BJ (cell line): Measurements from ENCODE around the gene MRPL58. TPM values are rescaled to one million over a fixed set of nuclear protein-coding genes. Genes with fewer than 3 reads are reported as not detected.

ENCODE experiments used
- polyA plus RNA-seq: library from polyadenylated mRNA; depleted of rRNA; stranded (reverse); fragments of >200 nt; gene quantifications from 2 replicates; pipeline ENCODE4 v1.2.3, GENCODE V29; 2011; rRNA removed
- small RNA-seq: library from RNA; depleted of rRNA; stranded (forward); fragments of <200 nt; gene quantifications from one replicate; pipeline ENCODE3, GENCODE V24; 2012; ENCODE audit warnings: low replicate concordance, low read depth; ENCODE audit not compliant: insufficient read length

Gene MRPL58
- polyA plus RNA-seq, 1 experiment, result 44.2 TPM

Small RNA genes lying within 50 kb of the gene (small RNA-seq; reads per million reads assigned to genes)
- gene AC111186.1 (not detected), gene RN7SL573P (not detected), gene RNU6-362P (not detected)

Other genes with a start within 250 kb of the MRPL58 start
- 39.5 and 50.6 TPM in 2 replicates for gene NAT9, start 236.3 kb upstream of the MRPL58 start, polyA plus RNA-seq
- gene GRIN2C, start 152.8 kb upstream of the MRPL58 start, polyA plus RNA-seq, result 0.04 TPM in 1 of 2 replicates, not detected in the other
- gene FDXR, start 139.7 kb upstream of the MRPL58 start, polyA plus RNA-seq, result 20.2 and 38.0 TPM in 2 replicates
- not detected in 2 replicates for gene FADS6, start 119.0 kb upstream of the MRPL58 start, polyA plus RNA-seq
- not detected in 2 replicates for gene USH1G, start 89.4 kb upstream of the MRPL58 start, polyA plus RNA-seq
- not detected in 2 replicates for gene OTOP2, start 88.4 kb upstream of the MRPL58 start, polyA plus RNA-seq
- gene OTOP3, start 76.8 kb upstream of the MRPL58 start, polyA plus RNA-seq, result not detected in 2 replicates
- gene HID1, start 39.9 kb upstream of the MRPL58 start, polyA plus RNA-seq, result 1.7 and 1.8 TPM in 2 replicates
- gene CDR2L, start 25.0 kb upstream of the MRPL58 start, polyA plus RNA-seq, result 12.5 and 19.6 TPM in 2 replicates
- 160 and 304 TPM in 2 replicates for gene ATP5PD, start 34.3 kb downstream of the MRPL58 start, polyA plus RNA-seq
- 23.5 and 28.0 TPM in 2 replicates for gene KCTD2, start 34.6 kb downstream of the MRPL58 start, polyA plus RNA-seq
- gene SLC16A5, start 75.3 kb downstream of the MRPL58 start, polyA plus RNA-seq, result 8.7 and 18.3 TPM in 2 replicates
- 5.7 and 6.9 TPM in 2 replicates for gene ARMC7, start 97.3 kb downstream of the MRPL58 start, polyA plus RNA-seq
- 38.3 and 61.8 TPM in 2 replicates for gene NT5C, start 119.1 kb downstream of the MRPL58 start, polyA plus RNA-seq
- 65.5 and 111 TPM in 2 replicates for gene JPT1, start 141.8 kb downstream of the MRPL58 start, polyA plus RNA-seq
- gene SUMO2, start 170.3 kb downstream of the MRPL58 start, polyA plus RNA-seq, result 131 and 304 TPM in 2 replicates
- gene NUP85, start 193.0 kb downstream of the MRPL58 start, polyA plus RNA-seq, result 45.4 and 74.1 TPM in 2 replicates
- 18.7 and 27.6 TPM in 2 replicates for gene GGA3, start 248.9 kb downstream of the MRPL58 start, polyA plus RNA-seq
- gene MRPS7, start 249.2 kb downstream of the MRPL58 start, polyA plus RNA-seq, result 66.3 and 69.1 TPM in 2 replicates